ENCODE results near the gene ATP5F1A.

DNA sequence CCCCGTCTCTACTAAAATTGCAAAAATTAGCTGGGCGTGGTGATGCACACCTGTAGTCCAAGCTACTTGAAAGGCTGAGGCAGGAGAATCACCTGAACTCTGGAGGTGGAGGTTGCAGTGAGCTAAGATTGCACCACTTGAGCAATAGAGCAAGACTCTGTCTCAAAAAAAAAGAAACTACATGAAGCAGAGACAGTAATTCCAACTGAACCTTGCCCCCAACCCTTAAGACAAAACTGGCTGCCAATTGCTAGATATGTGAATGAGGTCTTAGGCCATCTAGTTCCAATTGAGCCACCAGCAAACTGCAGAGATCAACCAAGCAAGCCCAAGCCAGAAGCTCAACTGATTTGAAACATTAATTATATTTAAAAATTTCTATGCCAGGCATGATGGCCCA, 32.0 kb upstream of the ATP5F1A start:
- TF ChIP-seq, protein P1, sequence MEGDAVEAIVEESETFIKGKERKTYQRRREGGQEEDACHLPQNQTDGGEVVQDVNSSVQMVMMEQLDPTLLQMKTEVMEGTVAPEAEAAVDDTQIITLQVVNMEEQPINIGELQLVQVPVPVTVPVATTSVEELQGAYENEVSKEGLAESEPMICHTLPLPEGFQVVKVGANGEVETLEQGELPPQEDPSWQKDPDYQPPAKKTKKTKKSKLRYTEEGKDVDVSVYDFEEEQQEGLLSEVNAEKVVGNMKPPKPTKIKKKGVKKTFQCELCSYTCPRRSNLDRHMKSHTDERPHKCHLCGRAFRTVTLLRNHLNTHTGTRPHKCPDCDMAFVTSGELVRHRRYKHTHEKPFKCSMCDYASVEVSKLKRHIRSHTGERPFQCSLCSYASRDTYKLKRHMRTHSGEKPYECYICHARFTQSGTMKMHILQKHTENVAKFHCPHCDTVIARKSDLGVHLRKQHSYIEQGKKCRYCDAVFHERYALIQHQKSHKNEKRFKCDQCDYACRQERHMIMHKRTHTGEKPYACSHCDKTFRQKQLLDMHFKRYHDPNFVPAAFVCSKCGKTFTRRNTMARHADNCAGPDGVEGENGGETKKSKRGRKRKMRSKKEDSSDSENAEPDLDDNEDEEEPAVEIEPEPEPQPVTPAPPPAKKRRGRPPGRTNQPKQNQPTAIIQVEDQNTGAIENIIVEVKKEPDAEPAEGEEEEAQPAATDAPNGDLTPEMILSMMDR (IDR thresholded peaks at IDR 0.05) = no peak
- no peak for TF ChIP-seq POLR2A (IDR thresholded peaks at IDR 0.05)

Data from adrenal gland (tissue), 5 donors.